Endothelial cell of umbilical vein (primary cell): ENCODE results near the gene ENC1.

Experiments used
- MYC ChIP-seq: IDR thresholded peaks from one replicate; pipeline ENCODE4 v1.6.1; 2011; ENCODE audit warnings: mild to moderate bottlenecking, low read depth, low read length
- POLR2A ChIP-seq: IDR thresholded peaks from 2 replicates; pipeline ENCODE4 v1.6.1; 2012; ENCODE audit warnings: low read depth, mild to moderate bottlenecking, control low read depth, low read length
- TF ChIP-seq, protein P1 (sequence below), 2 donors: IDR thresholded peaks; 1 replicate in 1 of 2; 2 replicates in 1 of 2; pipeline ENCODE4 v1.5.1; 2011; ENCODE audit warnings: low read length in 2 of 2, mild to moderate bottlenecking in 2 of 2, moderate library complexity in 2 of 2, control low read depth in 1 of 2, inconsistent platforms in 1 of 2, low read depth in 1 of 2; ENCODE audit not compliant: insufficient read depth in 1 of 2; ENCODE audit errors: extremely low read depth in 1 of 2

DNA sequence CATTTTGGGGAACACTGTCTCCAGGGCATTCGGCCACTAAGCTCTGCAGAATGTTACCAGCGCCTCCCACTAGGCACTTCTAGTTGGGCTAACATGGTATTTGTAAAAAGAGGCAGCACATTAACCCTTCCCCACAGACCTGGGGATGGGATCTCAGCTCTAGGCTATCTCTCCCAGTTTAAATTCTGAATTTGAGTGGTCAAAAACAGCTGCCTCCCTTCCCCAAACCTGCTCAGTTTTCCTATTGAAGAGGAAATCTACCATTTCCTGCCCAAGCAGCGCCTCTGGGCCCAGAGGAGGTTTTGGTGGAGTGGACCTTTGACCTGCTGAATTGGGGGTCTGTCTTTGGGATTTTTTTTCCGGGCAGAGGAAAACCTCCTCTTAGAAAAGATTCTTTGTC is 53.2 kb downstream of the ENC1 start:
- TF ChIP-seq, protein P1, sequence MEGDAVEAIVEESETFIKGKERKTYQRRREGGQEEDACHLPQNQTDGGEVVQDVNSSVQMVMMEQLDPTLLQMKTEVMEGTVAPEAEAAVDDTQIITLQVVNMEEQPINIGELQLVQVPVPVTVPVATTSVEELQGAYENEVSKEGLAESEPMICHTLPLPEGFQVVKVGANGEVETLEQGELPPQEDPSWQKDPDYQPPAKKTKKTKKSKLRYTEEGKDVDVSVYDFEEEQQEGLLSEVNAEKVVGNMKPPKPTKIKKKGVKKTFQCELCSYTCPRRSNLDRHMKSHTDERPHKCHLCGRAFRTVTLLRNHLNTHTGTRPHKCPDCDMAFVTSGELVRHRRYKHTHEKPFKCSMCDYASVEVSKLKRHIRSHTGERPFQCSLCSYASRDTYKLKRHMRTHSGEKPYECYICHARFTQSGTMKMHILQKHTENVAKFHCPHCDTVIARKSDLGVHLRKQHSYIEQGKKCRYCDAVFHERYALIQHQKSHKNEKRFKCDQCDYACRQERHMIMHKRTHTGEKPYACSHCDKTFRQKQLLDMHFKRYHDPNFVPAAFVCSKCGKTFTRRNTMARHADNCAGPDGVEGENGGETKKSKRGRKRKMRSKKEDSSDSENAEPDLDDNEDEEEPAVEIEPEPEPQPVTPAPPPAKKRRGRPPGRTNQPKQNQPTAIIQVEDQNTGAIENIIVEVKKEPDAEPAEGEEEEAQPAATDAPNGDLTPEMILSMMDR (IDR thresholded peaks at IDR 0.05; ENCODE audit: extremely low read depth in 1 of 2, insufficient read depth in 1 of 2, low read depth in 1 of 2, low read length in 2 of 2) = no peak
- no peak for TF ChIP-seq POLR2A
- TF ChIP-seq MYC = no peak
